Thyroid gland (tissue), 4 donors: ENCODE data around the gene RGS16. TPM values are rescaled to one million over a fixed set of nuclear protein-coding genes. Genes with fewer than 3 reads are reported as not detected.

Experiments
- DNase-seq, 2 donors: peaks; one replicate each; pipeline ENCODE4 v3.0.0-alpha.2; 2019
- H3K27ac ChIP-seq, 3 donors: fragments of 200-600 bp; sonication (generic); 1 replicate in 2 of 3; 2 replicates in 1 of 3; pipeline ENCODE4 v1.5.1; 2016 to 2019; ENCODE audit warnings: mild to moderate bottlenecking in 1 of 3, moderate library complexity in 1 of 3
- H3K27me3 ChIP-seq: fragments of 200-600 bp; sonication (generic); one replicate; pipeline ENCODE4 v1.5.1; 2019
- H3K36me3 ChIP-seq, 2 donors: fragments of 200-600 bp; sonication (generic); one replicate each; pipeline ENCODE4 v1.5.1; 2016 to 2019
- H3K4me1 ChIP-seq, 2 donors: fragments of 200-600 bp; sonication (generic); one replicate each; pipeline ENCODE4 v1.5.1; 2017 to 2019
- H3K4me3 ChIP-seq, 3 donors: fragments of 200-600 bp; sonication (generic); replicated peaks in 1 of 3; 1 replicate in 2 of 3; 2 replicates in 1 of 3; pipeline ENCODE4 v1.5.1; 2016; ENCODE audit warnings: mild to moderate bottlenecking in 1 of 3
- H3K9me3 ChIP-seq: fragments of 200-600 bp; sonication (generic); one replicate; pipeline ENCODE4 v1.5.1; 2017
- POLR2A ChIP-seq, 2 donors: fragments of 450-650 bp; IDR thresholded peaks; one replicate each; pipeline ENCODE4 v1.6.1; 2017; ENCODE audit warnings: antibody characterized with exemption in 2 of 2, mild to moderate bottlenecking in 2 of 2, moderate library complexity in 1 of 2
- WGBS, 2 donors: methylation state at CpG; one replicate each; pipeline ENCODE4 v1.1.5; 2017; 5-methylcytosine and 5-hydroxymethylcytosine counted together
- intact Hi-C: fragments of 100-400 bp; cut with DNase I; formaldehyde crosslinking; loops from one replicate; pipeline ENCODE4 v1.15.1; 2023
- total RNA-seq, 4 donors: library from RNA; depleted of rRNA; stranded (reverse); fragments of >200 nt; gene quantifications; one replicate each; pipeline ENCODE4 v1.2.3, GENCODE V29; 2016
- TF ChIP-seq, protein P1 (sequence below), 6 experiments: fragments of 200-600 bp in 3 of 6; fragments of 450-650 bp in 3 of 6; sonication (generic) in 3 of 6; IDR thresholded peaks; one replicate each; pipeline ENCODE4 v1.5.1; 2016 to 2019; ENCODE audit warnings: antibody characterized with exemption in 6 of 6, mild to moderate bottlenecking in 2 of 6, inconsistent platforms in 1 of 6, moderate library complexity in 1 of 6

The RGS16 gene
- total RNA-seq, 4 donors from 2014 or later, result 22.2 to 35.7 (median 29.1) TPM

- H3K4me1 ChIP-seq, result peaks cover 26 to 48% of the 10 kb centered on the region in 2 donors
- no peak overlapping the region for H3K4me3 ChIP-seq
- no peaks in the 10 kb centered on the region for H3K9me3 ChIP-seq
- TF ChIP-seq, protein P1, sequence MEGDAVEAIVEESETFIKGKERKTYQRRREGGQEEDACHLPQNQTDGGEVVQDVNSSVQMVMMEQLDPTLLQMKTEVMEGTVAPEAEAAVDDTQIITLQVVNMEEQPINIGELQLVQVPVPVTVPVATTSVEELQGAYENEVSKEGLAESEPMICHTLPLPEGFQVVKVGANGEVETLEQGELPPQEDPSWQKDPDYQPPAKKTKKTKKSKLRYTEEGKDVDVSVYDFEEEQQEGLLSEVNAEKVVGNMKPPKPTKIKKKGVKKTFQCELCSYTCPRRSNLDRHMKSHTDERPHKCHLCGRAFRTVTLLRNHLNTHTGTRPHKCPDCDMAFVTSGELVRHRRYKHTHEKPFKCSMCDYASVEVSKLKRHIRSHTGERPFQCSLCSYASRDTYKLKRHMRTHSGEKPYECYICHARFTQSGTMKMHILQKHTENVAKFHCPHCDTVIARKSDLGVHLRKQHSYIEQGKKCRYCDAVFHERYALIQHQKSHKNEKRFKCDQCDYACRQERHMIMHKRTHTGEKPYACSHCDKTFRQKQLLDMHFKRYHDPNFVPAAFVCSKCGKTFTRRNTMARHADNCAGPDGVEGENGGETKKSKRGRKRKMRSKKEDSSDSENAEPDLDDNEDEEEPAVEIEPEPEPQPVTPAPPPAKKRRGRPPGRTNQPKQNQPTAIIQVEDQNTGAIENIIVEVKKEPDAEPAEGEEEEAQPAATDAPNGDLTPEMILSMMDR (IDR thresholded peaks at IDR 0.05), result no peak
- TF ChIP-seq POLR2A (IDR thresholded peaks at IDR 0.05), result no peak
- H3K27me3 ChIP-seq, result no peaks in the 10 kb centered on the region
- intact Hi-C loops, result no loop called here
- DNase-seq, result no peak
- no peaks in the 10 kb centered on the region for H3K36me3 ChIP-seq
- WGBS, 2 donors, result 69 to 76% methylated on average over 6 of the region's 6 CpGs
- peak overlapping the region in 1 of 3 donors; percentile 46 for H3K27ac ChIP-seq
These were observed 18.8 kb upstream of the RGS16 start for GRCh38 chr1:182622901-182623528.

DNA sequence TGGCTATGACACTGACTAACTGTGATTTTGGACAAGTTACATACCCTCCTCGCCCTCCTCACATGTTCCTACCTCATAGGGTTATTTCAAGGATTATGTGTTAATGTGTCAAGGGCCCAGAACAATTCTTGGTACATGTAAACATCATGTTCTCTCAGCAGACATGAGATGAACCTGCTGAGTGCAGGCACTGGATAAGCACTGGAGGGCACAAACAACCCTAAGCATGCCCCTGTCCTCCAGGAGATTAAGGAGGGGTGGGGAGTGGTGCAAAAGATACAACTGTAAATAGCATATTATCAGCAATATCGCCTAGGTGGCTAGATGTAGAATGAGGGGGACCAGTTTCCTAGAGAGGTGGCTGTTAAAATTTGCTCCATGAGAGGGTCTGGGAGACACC is 17.7 kb upstream of the RGS16 start:
- Histone ChIP-seq H3K27ac (no peak overlapping the region), H3K27me3 (no peaks in the 10 kb centered on the region), H3K4me3 (no peak overlapping the region), H3K4me1 (peaks cover 34 to 59% of the 10 kb centered on the region in 2 donors), H3K36me3 (no peaks in the 10 kb centered on the region), H3K9me3 (no peaks in the 10 kb centered on the region)
- DNase-seq, result no peak
- intact Hi-C loops, result no loop called here
- TF ChIP-seq POLR2A (IDR thresholded peaks at IDR 0.05), result no peak
- TF ChIP-seq, protein P1 (IDR thresholded peaks at IDR 0.05), result no peak
- WGBS, 2 donors, result 98 to 100% methylated on average over 2 of the region's 2 CpGs

GRCh38 chr1:182620924-182621585 is 16.9 kb upstream of the RGS16 start:
- no peak overlapping the region for H3K27ac ChIP-seq
- no peaks in the 10 kb centered on the region for H3K9me3 ChIP-seq
- no peak for TF ChIP-seq POLR2A (IDR thresholded peaks at IDR 0.05)
- TF ChIP-seq, protein P1 (IDR thresholded peaks at IDR 0.05), result no peak
- no peaks in the 10 kb centered on the region for H3K27me3 ChIP-seq
- DNase-seq, result no peak
- no peaks in the 10 kb centered on the region for H3K36me3 ChIP-seq
- peaks cover 35 to 62% of the 10 kb centered on the region in 2 donors for H3K4me1 ChIP-seq
- no peak overlapping the region for H3K4me3 ChIP-seq
- intact Hi-C loops, result no loop called here

DNA sequence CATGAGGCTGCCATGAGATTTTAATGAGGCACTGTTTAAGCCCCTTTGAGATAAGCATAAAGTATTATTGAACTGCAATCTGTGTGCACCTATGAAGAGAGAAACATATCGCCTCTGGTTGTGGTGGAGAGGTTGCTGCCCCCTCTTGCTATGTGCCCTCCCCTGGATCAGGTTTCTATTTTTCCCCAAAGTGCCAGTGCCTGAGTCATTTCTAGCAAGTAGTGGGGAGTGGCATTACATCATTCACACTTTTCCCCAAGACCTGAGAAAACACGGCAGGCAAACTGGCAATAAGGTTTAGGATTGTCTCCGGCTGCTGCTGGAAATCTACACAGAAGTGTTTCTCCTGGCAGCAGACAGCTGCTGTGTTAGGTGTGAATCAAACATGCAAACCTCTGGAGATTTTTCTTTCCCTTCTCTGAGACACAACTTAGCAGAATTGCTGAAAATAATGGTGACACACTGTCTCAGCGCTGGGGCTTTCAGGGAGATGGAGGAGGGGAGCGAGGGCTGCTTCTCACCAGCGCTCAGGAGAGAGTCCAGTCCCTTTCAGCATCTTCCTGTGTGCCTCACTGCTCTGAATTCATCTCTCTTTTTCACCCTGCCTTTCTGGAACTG is 13.7 kb upstream of the RGS16 start:
- H3K4me3 ChIP-seq, result no peak overlapping the region
- no peaks in the 10 kb centered on the region for H3K36me3 ChIP-seq
- H3K4me1 ChIP-seq, result peaks cover 38 to 49% of the 10 kb centered on the region in 2 donors
- H3K27ac ChIP-seq, result peak overlapping the region; percentile 83 to 95 (median 92)
- 49 to 61% methylated on average over 6 of the region's 6 CpGs for WGBS, 2 donors
- TF ChIP-seq, protein P1 (IDR thresholded peaks at IDR 0.05), result no peak
- TF ChIP-seq POLR2A (IDR thresholded peaks at IDR 0.05), result peak in 1 of 2 donors; percentile 40
- peak; percentile 32 to 49 for DNase-seq
- no peaks in the 10 kb centered on the region for H3K9me3 ChIP-seq
- H3K27me3 ChIP-seq, result no peaks in the 10 kb centered on the region
- intact Hi-C loops, result loop anchor here (10.0 kb wide), 1 partner anchor 47 kb away; no protein-coding TSS in a partner anchor

DNA sequence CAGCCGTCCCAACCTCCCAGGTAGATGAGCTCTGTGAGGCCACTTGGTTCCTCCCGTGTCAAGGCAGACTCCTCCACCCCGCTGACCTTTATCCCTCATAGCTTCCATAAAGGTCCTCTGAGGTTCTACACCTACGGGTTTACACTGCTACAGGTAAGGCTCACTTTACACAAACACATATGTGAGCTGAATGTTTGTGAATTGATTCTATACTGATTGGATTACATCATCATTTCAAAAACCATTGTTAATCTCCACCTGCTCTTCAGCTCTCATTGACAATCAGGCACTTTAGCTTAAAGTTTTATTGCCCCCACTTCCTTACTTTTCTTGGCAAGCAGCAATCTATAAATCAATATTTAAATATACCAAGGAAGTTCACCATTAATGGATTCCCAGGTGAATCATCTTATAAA is 12.8 kb upstream of the RGS16 start:
- intact Hi-C loops, result loop anchor here (10.0 kb wide), 1 partner anchor 48 kb away; no protein-coding TSS in a partner anchor
- no peak for DNase-seq
- peaks cover 38 to 48% of the 10 kb centered on the region in 2 donors for H3K4me1 ChIP-seq
- TF ChIP-seq, protein P1 (IDR thresholded peaks at IDR 0.05), result no peak
- no peak for TF ChIP-seq POLR2A (IDR thresholded peaks at IDR 0.05)
- WGBS, 2 donors, result 87% methylated on average over 4 of the region's 4 CpGs
- peak overlapping the region; percentile 83 to 95 (median 92) for H3K27ac ChIP-seq
- H3K27me3 ChIP-seq, result no peaks in the 10 kb centered on the region
- no peaks in the 10 kb centered on the region for H3K36me3 ChIP-seq
- no peak overlapping the region for H3K4me3 ChIP-seq
- no peaks in the 10 kb centered on the region for H3K9me3 ChIP-seq
